ENCODE data around the gene SYAP1.
"Not testable (repeated sequence)": the region's sequence is repeated elsewhere in the genome, so short reads cannot be mapped to it uniquely, and the experiment has no call there.

The SYAP1 gene

GRCh38 chrX:16725072-16725471 is 5.7 kb downstream of the SYAP1 start:
- DNase-seq, result no peak

- not testable (repeated sequence) for DNase-seq
Measured at GRCh38 chrX:16726347-16726988, 7.1 kb downstream of the SYAP1 start.

- no peak for DNase-seq
Measured at GRCh38 chrX:16727637-16728036, 8.2 kb downstream of the SYAP1 start.

GRCh38 chrX:16730450-16730849 is 11.0 kb downstream of the SYAP1 start:
- no peak for DNase-seq

- no peak for DNase-seq
Measured at GRCh38 chrX:16733013-16733412, 13.6 kb downstream of the SYAP1 start.

- no peak for DNase-seq
Measured at GRCh38 chrX:16737024-16737423, 17.6 kb downstream of the SYAP1 start.

- DNase-seq, result no peak
Measured at GRCh38 chrX:16739574-16739973, 20.2 kb downstream of the SYAP1 start.

- DNase-seq, result no peak
Measured at GRCh38 chrX:16743604-16744325, 24.4 kb downstream of the SYAP1 start.

GRCh38 chrX:16745102-16745501 is 25.7 kb downstream of the SYAP1 start:
- no peak for DNase-seq

- no peak for DNase-seq
Measured at GRCh38 chrX:16745659-16746058, 26.2 kb downstream of the SYAP1 start.

GRCh38 chrX:16748425-16748824 is 29.0 kb downstream of the SYAP1 start:
- DNase-seq, result no peak

- no peak for DNase-seq
Measured at GRCh38 chrX:16750136-16750535, 30.7 kb downstream of the SYAP1 start.

GRCh38 chrX:16754019-16754418 is 34.6 kb downstream of the SYAP1 start:
- no peak for DNase-seq

- no peak for DNase-seq
Measured at GRCh38 chrX:16756724-16757123, 37.3 kb downstream of the SYAP1 start.

GRCh38 chrX:16761500-16761899 is 42.1 kb downstream of the SYAP1 start:
- not testable (repeated sequence) for DNase-seq

- DNase-seq, result no peak
Measured at GRCh38 chrX:16762579-16762978, 43.2 kb downstream of the SYAP1 start.

- DNase-seq, result no peak
Measured at GRCh38 chrX:16765594-16765993, 46.2 kb downstream of the SYAP1 start.

GRCh38 chrX:16770970-16771482 is 51.6 kb downstream of the SYAP1 start:
- DNase-seq, result no peak

- peak; percentile 1 to 21 for DNase-seq
Measured at GRCh38 chrX:16771483-16772398, 52.3 kb downstream of the SYAP1 start.

GRCh38 chrX:16772460-16772859 is 53.0 kb downstream of the SYAP1 start:
- DNase-seq, result no peak

GRCh38 chrX:16774746-16775145 is 55.3 kb downstream of the SYAP1 start:
- DNase-seq, result no peak

- no peak for DNase-seq
Measured at GRCh38 chrX:16778545-16778944, 59.1 kb downstream of the SYAP1 start.

GRCh38 chrX:16778993-16779392 is 59.6 kb downstream of the SYAP1 start:
- DNase-seq, result no peak

All from NCI-H2081 (cell line).